Measurements from ENCODE around the gene CCDC68.

The CCDC68 gene

DNA sequence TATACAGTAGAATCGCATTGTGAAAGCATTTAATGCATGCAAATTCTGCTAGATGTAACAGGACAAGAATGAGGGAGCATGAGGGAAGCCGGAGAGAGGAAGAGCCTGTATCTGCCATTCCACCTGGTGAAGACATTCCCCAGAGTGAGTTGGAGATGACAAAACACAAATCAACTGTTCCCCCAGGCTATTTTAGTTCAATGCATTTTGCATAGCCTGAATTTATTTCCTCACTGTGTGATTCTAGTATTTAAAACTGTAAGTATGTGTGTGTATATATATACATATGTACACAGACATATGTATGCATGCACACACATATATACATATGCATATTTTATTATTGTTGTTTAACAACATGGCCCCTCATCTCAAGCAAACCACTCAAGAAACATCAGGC is 54.7 kb downstream of the CCDC68 start:
- TF ChIP-seq, protein P1, sequence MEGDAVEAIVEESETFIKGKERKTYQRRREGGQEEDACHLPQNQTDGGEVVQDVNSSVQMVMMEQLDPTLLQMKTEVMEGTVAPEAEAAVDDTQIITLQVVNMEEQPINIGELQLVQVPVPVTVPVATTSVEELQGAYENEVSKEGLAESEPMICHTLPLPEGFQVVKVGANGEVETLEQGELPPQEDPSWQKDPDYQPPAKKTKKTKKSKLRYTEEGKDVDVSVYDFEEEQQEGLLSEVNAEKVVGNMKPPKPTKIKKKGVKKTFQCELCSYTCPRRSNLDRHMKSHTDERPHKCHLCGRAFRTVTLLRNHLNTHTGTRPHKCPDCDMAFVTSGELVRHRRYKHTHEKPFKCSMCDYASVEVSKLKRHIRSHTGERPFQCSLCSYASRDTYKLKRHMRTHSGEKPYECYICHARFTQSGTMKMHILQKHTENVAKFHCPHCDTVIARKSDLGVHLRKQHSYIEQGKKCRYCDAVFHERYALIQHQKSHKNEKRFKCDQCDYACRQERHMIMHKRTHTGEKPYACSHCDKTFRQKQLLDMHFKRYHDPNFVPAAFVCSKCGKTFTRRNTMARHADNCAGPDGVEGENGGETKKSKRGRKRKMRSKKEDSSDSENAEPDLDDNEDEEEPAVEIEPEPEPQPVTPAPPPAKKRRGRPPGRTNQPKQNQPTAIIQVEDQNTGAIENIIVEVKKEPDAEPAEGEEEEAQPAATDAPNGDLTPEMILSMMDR (IDR thresholded peaks at IDR 0.05; ENCODE audit: insufficient read depth, low read depth, low read length, missing control alignments) = no peak
- H3K4me3 ChIP-seq (ENCODE audit: low read depth, low read length) = no peak overlapping the region
- DNase-seq (ENCODE audit: low read depth) = no peak

DNA sequence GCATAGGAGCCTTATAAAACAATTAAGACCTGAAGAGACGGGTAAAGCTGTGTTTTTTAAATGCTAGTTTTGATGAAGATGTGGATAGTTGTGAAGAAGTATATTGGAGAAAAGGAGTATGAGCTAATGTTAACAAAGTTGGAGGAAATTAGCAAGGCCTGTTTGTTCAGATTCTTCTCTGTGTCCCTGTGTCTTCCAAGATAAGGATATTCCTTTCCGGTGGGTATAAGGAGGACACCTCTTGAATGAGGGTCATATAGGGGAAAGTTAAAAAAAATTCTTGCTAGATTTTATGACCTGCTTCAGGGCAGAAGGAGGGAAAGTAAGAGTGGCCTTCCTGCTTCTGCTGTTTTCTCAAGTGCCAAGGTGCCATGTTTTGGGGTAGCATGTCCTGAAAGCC is 59.0 kb downstream of the CCDC68 start:
- no peak overlapping the region for H3K4me3 ChIP-seq (ENCODE audit: low read depth, low read length)
- DNase-seq (ENCODE audit: low read depth) = no peak
- TF ChIP-seq, protein P1 (IDR thresholded peaks at IDR 0.05; ENCODE audit: insufficient read depth, low read depth, low read length, missing control alignments) = no peak

DNA sequence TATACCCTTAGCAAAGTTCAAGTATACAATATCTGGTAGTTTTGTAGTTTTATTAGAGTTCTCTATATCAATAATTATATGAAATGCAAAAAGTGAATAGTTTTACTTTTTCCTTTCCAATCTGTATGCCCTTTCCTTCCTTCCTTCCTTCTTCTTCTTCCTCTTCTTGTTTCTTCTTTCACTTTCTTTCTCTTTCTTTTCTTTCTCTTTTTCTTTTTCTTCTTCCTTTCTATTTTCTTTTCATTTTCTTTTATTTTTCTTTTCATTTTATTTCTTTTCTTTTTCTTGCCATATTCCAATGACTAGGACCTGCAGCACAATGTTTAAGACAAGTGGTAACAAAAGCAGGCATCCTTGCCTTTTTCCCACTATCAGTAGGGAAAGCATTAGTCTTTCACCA is 59.8 kb downstream of the CCDC68 start:
- H3K4me3 ChIP-seq (ENCODE audit: low read depth, low read length) = no peak overlapping the region
- DNase-seq (ENCODE audit: low read depth) = no peak
- TF ChIP-seq, protein P1 (IDR thresholded peaks at IDR 0.05; ENCODE audit: insufficient read depth, low read depth, low read length, missing control alignments) = no peak

DNA sequence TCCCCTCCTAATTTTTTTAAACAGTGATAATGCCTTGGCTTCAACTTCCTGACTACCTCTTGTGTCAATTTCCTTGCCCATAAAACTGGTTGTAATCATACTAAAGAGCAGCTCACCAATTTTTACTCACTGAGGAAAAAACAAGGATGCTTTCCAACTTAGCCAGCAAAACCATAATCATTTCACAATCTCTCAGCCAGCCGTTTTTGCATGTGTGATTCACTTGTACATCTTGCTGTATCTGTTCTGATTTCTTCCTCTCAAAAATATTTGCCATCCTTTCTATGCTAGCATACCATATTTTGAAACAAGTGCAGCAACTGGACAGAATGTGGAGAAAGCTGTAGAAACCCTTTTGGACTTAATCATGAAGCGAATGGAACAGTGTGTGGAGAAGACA is 70.3 kb downstream of the CCDC68 start:
- TF ChIP-seq, protein P1 (IDR thresholded peaks at IDR 0.05; ENCODE audit: insufficient read depth, low read depth, low read length, missing control alignments) = no peak
- H3K4me3 ChIP-seq (ENCODE audit: low read depth, low read length) = no peak overlapping the region
- DNase-seq (ENCODE audit: low read depth) = no peak

DNA sequence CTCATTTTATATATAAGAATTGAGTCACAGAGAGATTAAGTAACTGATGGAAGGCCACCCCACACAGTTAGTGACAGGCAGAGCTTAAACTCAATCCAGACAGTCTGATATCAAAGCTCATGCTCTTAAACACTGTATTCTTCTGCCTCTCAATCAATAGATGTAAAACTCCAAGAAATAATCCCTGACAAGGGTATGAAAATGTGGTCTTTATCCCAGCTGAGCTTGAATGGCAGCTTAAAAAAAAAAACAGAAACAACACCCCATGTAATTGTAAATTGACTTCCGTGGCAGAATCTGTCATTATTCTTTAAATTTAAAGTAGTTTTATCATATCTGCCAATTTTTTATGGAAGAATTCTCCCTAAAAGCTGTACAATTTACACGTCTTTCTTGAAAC is 70.9 kb downstream of the CCDC68 start:
- TF ChIP-seq, protein P1 (IDR thresholded peaks at IDR 0.05; ENCODE audit: insufficient read depth, low read depth, low read length, missing control alignments) = no peak
- no peak for DNase-seq (ENCODE audit: low read depth)
- H3K4me3 ChIP-seq (ENCODE audit: low read depth, low read length) = no peak overlapping the region

DNA sequence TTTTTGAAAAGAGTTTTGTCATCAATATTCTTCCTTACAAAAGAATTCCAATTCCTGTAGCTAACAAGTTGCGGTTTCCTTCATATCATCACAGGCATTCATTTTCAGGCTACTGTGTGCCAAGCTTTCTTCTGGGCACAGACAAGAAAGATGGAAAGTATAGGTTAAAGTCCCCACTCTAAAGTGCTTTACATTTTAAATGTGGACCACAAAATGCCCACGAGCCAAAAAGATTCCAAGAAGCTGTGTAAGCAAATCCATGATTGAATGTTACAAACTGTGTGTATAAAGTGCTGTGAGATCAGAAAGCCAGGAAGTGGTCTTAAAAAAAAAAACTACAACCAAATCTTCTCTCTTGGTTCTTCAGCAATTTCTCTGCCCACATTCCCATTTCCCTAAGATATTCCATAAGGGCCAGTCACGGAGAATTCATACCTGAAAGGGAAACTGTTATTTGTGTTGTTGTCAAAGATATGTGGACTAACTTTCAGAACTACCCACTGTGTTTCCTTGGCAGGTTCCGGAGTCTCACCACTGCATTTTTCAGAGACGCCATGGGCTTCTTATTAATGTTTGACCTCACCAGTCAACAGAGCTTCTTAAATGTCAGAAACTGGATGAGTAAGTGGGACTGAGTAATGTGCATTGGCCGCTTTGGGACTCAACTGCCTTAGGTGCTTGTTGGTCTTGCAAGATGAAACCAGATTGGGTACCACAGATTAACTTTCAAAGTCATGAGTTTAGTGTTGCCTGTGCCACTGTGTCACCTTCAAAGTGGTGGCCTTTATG is 75.3 kb downstream of the CCDC68 start:
- H3K4me3 ChIP-seq (ENCODE audit: low read depth, low read length) = no peak overlapping the region
- TF ChIP-seq, protein P1 (IDR thresholded peaks at IDR 0.05; ENCODE audit: insufficient read depth, low read depth, low read length, missing control alignments) = no peak
- no peak for DNase-seq (ENCODE audit: low read depth)

DNA sequence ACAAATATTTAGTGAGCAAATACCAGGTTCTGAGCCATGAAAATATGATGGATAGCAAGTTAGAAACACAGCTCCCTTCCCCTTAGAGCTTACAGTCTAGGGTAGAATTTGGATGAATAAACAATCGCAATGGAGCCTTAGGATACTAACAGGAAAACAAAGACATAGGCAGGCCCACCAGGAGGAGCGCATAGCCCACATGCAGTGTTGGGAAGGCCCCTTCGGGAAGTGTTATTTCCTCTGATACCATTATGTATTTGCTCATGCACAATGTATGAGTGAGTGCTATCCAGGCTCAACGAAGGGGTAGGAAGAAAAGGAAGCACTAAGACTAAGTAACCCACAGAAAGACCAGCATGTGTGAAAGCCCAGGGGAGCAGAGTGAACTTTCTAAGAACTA is 76.9 kb downstream of the CCDC68 start:
- H3K4me3 ChIP-seq (ENCODE audit: low read depth, low read length) = no peak overlapping the region
- no peak for DNase-seq (ENCODE audit: low read depth)
- TF ChIP-seq, protein P1 (IDR thresholded peaks at IDR 0.05; ENCODE audit: insufficient read depth, low read depth, low read length, missing control alignments) = no peak

Data from GM12865 (cell line).